ENCODE results near the gene LRRC1. TPM values are rescaled to one million over a fixed set of nuclear protein-coding genes. Genes with fewer than 3 reads are reported as not detected.

LRRC1 gene
- total RNA-seq, 1 experiment from 2014 or later: 18.4 TPM

DNA sequence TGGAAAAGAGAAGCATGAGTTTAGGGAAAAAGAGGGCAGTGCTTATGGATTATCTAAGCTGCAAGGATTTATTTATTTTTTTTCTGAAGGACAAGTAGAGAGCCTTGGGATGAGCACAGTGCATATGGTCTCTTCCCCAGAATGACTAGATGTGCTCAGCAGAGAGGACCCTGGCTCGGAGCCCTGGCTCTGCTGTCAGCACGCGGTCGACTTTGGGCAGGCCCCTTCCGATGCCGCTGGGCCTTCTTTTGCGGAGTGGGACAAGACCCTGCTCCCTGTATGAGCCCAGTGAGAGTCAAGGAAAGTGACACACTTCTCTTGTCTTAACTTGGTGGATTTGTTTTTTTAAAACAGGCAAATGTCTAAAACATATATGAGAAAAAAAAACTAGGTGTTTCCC, 51.4 kb downstream of the LRRC1 start:
- DNase-seq (ENCODE audit: low read depth): no peak

DNA sequence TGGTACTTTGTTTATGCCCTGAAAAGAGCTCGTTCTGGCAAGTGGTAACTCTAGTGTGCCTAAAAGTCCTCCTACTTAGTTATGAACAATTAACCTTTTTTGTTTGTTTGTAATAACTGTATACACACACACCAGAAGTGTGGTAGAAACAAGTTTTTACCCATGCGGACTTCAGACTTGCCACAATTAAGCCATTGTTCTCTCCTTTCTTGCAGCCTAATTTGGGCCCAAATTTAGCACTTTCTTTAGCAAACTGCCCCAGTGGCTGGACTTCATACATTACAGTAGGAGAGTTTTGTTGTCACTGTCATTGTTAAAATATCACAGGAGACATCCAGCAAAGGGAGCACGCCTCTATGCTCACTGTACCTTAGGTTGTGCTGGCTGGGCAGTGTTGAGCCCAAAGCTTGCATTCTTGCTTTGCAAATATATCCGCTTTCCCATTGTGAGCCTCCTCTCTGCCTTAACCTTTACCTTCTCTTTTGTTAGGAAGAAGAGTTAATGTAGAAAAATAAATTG, 53.0 kb downstream of the LRRC1 start:
- no peak for DNase-seq (ENCODE audit: low read depth)

DNA sequence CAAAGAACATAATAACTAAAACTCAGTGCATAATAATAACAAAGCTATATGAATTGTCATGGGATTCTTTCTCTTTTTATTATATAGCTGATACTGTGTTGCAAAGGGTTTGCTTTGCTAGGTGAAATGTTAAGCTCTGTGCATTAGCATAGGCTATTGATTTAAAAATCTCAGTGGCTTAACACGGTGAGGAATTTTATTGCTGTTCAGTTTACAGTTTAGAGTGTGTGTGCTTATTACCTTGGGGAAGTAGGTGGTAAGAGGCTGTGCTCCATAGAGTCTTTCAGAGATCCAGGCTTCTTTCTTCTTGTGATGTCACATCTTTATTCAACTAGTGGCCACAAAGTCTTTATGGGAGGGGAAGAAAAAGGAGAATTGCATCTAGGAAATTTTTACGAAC, 55.7 kb downstream of the LRRC1 start:
- no peak for DNase-seq (ENCODE audit: low read depth)

DNA sequence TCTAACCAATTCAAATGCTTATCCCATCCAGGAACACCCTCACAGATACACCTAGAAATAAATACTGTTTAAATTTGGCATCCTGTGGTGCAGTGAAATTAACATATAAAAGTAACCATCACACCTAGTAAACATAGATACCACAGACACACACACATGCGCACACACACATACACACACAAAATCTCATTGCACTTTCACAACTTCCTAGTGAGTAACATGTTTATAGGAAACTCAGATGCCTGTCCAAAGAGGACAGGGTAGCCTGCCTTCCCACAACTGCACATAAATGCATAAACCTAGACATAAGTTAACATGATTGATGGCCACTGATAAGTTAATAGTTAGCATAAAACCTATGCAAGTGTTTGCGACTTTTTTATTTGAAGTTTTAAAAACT, 56.8 kb downstream of the LRRC1 start:
- DNase-seq (ENCODE audit: low read depth): no peak

DNA sequence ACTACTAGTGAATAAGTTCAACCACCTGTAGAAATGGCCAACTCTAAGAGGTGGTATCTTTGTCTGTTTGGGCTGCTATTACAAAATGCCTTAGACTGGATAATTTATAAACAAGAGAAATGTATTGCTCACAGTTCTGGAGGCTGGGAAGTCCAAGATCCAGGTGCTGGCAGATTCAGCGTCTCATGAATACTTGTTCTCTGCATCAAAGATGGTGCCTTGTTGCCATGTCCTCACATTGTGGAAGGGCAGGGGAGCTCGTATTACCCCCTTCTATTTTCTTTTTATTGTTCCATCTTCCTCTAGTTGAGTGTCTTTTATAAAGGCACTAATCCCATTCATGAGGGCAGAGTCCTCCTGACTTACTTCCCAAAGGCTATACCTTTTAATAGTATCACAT, 58.0 kb downstream of the LRRC1 start:
- no peak for DNase-seq (ENCODE audit: low read depth)

DNA sequence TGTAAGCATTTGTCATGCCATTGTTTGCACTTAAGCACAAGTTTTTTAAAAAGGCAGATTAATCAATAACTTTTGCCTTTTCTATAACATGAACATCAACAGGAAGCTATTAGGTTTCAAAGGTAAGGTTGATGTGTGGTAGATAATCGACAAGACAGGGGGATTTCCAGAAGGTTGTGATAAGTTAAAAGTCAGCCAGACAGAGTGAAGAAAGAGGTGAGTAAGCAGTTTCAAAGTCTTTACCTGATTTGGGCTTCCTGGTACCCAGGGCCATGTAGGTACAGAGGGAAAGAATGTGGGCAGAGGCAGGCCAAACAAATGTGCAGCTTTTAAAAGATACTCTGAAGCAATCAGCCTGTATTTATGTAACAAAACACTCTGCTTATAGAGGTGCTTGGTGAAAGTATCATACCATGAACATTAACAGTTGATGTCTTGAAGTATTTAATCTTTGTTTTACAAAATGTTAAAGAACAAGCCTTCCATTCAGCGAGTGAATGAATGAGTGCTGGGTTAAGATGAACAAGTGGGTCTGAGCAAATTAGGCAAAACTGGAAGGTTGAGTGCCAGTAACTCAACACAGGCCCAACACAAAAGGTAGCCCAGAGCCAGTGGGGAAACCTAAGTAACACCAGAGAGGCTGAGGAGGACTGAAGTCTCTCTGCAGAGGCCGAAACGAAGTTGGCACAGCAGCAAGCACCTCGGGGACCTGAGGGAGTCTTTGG, 60.2 kb downstream of the LRRC1 start:
- DNase-seq (ENCODE audit: low read depth): no peak

DNA sequence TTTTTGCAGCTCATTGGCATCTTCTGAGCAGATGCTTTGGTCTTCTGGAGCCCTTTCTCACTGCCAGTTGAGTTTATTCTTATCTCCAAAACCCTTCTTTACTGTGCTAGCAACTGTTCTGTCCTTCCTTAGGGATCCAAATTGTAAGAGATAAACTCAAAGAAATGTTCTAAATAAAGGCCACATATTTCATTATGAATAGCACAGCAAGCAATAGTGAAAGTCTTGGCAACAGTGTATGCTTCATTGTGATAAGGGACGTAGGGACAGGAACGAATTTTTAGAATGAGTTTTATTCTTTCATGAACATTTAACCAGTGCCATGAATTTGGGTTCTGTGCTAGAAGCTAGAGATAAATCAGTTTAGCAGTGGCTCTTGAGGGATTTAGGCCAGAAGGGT, 61.1 kb downstream of the LRRC1 start:
- DNase-seq (ENCODE audit: low read depth): no peak

DNA sequence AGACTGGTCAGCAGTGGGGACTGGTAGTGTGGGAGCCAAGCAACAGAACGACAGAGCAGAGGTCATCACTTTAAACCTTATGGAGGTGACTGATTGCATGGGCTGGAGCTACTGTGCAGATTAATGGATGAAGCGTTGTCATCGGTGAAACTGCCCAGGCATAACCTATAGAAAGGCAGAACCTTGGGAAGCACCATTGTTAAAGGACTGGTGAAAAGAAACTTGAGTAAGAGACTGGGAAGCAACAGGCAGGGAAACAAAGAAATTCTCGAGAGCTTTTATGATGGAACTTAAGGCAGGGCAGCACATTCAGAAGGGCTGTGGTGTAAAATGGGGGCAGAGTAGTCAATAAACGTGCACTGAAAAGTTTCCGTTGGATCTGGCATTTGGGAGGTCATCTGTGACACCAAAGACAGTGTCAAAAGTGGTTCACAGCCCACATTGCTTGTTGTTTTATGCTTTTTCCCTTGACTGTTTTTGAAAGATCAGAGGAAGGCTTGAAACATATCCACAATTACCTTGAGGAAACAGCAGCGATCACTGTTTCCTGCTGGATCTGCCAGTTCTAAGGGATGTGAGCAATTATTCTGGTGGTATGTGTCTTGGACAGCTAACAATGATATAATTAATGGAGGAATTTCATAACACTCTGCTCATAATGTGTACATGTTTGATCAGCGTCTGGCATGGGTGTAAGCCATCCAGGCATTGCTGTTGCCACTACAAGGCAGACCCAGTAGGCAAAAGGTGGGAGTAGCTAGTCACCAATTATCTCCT, 62.7 kb downstream of the LRRC1 start:
- DNase-seq (ENCODE audit: low read depth): no peak

DNA sequence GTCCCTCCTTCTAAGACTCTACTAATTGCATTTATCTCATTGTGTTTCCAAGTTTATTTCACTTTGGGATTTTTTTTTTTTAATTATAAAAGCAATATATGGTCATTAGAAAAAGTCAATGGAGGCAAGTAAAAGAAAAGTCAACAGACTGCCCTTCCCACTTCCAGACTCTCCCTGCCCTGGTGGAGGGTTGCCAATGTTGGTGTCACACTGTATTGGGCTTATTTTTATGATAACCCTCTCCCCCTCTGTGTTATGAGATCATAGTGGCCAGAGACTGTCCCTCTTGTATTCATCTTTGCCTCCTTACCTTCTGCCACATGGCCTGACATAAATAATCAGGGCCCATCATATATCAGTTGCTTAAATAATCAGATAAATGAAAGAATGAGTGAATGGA, 63.4 kb downstream of the LRRC1 start:
- no peak for DNase-seq (ENCODE audit: low read depth)

DNA sequence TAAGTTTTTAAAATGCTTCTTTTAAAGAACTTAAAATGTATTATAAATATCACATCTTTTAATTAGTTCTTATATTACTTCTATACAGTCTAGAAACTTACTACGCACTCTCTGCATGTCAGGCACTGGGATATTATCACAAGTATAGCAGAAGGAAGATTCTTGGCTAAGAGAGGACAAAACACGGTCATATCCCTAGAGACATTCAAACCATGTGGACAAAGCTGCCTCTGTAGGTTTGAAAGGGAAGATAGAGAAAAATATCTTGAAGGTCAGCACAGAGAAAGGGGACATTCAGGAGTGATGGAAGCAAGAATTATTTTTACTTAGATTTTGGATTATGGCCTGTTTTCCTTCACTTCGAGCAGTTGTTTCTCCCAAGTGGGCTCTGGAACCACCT, 64.1 kb downstream of the LRRC1 start:
- no peak for DNase-seq (ENCODE audit: low read depth)

DNA sequence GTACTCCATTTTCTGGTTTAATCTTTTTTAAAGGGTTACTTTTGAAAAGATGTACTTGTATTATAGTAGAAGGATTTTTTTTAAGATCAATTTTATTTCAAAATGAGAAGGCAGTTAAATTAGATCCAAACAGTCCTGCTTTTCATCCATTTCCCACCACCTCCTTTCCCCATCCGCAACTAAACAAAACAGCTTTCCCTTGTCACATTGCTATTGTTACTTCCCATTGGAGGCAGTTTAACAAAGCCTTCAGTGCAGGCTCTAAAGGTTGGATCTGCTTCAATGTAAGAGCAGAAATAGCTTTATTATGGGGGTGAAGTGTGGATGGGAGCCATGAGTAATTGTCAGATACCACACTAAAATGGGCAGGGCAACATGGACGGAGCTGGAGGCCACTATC, 65.7 kb downstream of the LRRC1 start:
- no peak for DNase-seq (ENCODE audit: low read depth)

DNA sequence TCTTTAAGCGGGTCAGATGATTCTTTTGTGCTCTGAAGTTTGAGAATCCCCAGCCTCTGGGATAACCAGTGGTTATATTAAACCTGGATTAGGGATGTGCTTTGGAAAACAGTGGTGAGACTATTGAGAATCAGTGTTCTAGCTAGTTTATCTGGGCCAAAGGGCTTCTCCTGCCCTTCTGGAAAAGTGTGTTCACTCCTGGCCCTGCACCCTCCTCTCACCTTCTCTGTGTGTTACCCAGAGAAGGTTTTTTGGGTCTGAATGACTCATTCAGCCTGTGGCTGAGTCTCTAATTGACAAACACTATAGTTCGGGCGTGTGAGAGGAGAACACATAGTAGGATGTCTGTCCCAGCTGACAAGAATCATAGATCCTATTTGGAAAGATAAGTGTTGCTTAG, 66.7 kb downstream of the LRRC1 start:
- DNase-seq (ENCODE audit: low read depth): peak; percentile 51

DNA sequence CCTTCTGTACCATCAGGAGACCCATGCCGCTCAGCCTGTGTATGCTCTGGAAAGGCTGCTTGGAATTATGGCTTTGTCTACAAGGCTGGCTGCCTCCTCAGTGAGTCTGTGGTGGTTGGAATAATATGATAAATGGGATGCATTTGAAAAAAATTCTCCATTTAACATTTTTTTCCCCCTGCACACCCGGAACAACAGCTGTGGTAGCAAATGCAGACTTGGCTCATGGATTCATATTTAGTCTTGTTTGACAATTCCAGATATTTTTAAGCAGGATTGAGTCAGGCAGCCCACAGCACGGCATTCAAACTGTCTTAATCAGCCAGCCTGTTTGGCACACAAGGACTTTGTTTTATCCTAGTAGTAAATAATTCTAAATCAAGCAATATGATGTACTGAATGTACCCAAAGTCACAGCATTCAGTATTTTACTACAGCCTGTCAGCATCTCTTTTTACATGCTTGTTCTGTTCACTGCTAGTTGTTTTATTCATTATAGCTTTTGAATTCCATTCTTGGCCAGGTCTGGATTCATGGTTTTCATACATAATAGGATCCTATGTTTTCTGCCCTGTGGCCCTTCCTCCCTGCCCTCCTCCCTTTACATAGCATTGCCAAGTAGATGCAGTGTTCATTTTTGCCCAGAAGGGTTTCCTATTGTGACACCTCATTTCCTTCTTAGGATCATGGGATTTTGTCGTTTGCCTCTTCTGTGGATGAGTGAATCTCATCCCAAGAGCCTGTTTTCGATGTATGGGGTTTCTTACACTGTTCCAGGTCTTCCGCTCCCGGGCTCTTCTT, 68.1 kb downstream of the LRRC1 start:
- DNase-seq (ENCODE audit: low read depth): peak; percentile 72

DNA sequence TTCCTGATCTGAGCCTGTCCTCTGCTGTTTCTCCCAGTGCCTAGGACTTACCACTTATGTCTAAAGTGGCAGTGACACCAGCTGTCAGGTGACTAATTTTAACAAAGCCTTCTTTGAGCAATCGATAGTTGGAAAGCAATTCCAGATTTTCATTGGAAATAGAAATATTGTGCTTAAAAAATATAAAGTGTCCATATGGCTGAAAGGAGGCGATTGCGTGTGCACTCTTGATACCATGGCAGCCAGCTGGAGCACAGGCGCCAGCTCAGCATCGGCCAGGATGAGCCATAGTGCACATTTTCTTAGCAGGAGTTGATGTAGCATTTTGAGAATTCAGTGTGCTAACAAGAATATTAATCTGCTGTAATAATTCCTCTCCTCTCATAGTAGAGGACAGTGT, 70.0 kb downstream of the LRRC1 start:
- no peak for DNase-seq (ENCODE audit: low read depth)

DNA sequence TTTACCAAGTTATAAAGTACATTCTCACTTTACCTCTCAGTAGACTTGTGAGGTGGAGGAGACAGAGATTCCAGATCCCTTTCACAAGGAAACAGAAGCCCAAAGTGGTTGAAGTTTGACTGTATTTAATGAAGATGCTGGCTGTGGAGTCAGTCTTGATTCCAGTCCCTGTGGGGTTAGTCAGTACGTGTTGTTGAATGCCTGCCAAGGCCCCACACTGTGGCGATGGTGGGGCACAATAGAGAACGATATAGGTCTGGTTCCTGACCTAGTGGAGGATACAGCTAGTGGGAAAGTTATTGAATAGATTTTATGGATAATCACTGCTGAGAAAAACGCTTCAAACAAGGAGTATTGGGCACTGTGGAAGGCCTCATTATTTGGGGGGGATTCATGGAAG, 71.4 kb downstream of the LRRC1 start:
- peak; percentile 35 for DNase-seq (ENCODE audit: low read depth)

DNA sequence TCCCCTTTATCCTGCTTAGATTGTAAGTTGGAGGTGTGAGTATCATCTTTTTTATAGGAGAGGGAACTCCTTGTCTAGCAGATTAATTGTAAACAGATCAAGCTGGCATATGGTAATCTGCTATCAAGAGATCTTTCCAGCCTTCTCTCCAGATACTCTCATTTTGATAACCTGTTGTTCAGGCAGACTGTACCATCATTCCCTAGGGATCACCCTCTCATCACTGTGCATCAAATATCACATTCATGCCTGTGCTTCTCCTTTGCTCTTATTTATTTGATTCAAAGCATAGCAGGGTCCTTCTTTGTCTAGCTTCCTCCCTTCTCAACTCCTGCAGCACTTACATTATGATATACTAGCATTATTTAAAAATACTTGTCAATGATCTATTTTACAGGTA, 73.8 kb downstream of the LRRC1 start:
- DNase-seq (ENCODE audit: low read depth): no peak

DNA sequence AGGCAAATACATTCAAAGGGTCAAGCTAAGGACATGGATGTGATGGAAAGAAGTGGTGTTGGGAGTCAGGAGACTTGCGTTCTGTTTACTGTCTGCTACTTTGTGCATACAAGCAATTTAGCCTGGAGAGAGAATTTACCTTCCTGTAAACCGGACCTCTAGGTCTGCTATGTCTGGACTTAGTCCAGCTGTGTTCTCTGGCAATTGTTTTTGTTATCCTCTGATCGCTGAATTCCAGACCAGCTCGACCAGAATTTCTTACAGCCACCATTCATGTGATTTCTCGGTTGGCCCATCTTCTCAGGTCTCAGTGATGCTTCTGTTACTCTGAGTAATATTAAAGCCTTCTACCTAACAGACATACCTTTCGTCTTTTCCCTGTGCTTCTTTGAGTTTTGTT, 75.2 kb downstream of the LRRC1 start:
- peak; percentile 24 for DNase-seq (ENCODE audit: low read depth)

DNA sequence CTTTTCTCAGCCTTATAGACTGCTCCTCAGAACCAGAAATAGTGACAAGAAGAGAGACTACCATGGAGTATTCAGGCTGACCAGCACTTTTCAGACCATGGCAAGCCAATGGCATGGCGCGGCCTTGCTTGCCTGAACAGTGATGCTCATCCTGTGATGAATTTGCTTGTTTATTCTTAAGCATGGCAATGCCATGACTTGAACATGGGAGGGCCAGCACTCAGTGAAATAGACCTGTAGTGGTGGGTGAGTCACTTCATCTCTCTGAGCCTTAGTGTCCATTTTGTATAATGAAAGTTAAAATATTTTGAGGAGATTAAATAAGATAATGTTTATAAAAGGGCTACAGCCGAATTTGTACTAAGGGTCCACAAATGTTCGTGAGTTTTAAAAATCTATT, 79.1 kb downstream of the LRRC1 start:
- DNase-seq (ENCODE audit: low read depth): peak; percentile 58

DNA sequence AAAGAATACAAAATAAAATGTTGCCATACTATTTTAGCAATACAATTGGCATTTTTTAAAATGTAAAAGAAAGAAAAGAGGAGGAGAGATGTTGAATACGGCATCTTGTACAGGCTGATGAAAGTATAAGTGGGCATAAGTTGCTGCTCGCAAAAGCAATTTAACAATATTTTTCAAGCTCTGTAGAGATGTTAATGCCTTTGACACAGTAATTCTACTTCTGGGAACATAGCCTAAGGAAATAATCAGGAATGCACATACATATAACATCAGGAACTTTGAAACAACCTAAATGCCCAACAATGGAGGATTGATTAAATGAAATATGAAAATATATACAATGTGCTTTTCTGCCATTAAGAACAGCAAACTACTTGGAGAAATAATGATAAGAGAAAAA, 80.2 kb downstream of the LRRC1 start:
- no peak for DNase-seq (ENCODE audit: low read depth)

DNA sequence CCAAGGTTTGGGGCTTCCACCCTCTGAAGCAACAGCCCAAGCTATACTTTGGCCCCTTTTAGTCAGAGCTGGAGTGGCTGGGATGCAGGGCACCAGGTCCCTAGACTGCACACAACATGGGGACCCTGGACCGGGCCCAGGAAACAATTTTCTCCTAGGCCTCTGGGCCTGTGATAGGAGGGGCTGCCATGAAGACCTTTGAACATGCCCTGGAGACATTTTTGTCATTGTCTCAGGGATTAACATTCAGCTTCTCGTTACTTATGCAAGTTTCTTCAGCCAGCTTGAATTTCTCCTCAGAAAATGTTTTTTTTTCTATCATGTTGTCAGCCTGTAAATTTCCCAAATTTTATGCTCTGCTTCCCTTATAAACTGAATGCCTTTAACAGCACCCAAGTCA, 82.3 kb downstream of the LRRC1 start:
- no peak for DNase-seq (ENCODE audit: low read depth)

DNA sequence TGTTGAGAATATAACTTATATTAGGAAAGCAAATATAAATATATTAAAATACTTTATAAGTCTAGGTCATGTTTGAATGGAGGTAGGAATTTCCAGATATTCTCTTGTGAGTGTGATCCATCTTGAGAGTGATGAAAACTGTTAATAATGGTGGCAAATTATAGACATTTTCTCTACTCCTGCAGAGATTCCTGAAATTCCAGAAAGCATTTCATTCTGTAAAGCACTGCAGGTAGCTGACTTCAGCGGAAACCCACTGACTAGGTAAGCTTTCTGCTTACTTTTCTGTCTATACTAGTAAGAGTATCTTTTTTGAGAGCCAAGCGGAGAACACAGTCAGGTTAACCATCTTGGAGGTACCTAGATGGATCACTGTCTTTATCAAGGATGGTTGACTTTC, 84.0 kb downstream of the LRRC1 start:
- no peak for DNase-seq (ENCODE audit: low read depth)

DNA sequence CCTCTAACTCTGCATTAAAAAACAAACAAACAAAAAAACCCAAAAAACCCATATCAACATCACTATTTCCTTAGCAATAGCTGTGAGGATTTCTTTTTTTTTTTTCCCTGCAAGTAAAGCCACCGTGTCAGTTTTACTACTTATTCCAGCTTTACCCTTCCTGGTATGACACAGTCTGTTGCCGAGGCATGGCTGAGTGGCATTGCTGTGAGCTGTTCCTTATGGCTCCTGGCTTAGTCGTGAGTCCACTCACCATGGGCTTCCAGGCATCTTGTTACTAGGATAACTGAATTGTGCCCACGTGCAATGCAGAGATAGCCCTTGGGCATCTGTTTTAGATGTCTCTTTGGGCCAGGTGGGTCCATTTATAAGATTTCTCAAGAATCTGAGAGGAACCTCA, 84.8 kb downstream of the LRRC1 start:
- peak; percentile 17 for DNase-seq (ENCODE audit: low read depth)

DNA sequence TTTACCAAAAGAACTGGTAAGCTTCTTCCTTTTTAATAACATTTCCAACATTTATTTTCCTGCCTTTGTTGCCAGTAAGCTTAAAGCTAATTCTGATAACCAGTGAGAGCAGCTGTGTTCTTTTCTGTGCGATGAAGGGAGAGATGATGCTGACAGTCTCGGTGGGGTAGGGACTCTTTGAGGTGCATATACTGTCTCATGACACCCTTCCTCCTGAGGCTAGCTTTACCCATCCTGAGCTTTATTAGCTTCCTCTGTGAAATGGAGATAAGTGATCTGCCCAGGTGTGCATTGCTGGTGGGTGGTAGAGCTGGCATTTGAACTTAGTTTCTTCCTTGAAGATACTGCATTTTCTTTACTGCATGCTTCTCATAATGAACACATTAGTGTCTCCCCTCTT, 92.5 kb downstream of the LRRC1 start:
- no peak for DNase-seq (ENCODE audit: low read depth)

Data from M059J (cell line).